ENCODE measurements around the gene SH3D19.
"Not testable (repeated sequence)": the region's sequence is repeated elsewhere in the genome, so short reads cannot be mapped to it uniquely, and the experiment has no call there.

The SH3D19 gene

DNA sequence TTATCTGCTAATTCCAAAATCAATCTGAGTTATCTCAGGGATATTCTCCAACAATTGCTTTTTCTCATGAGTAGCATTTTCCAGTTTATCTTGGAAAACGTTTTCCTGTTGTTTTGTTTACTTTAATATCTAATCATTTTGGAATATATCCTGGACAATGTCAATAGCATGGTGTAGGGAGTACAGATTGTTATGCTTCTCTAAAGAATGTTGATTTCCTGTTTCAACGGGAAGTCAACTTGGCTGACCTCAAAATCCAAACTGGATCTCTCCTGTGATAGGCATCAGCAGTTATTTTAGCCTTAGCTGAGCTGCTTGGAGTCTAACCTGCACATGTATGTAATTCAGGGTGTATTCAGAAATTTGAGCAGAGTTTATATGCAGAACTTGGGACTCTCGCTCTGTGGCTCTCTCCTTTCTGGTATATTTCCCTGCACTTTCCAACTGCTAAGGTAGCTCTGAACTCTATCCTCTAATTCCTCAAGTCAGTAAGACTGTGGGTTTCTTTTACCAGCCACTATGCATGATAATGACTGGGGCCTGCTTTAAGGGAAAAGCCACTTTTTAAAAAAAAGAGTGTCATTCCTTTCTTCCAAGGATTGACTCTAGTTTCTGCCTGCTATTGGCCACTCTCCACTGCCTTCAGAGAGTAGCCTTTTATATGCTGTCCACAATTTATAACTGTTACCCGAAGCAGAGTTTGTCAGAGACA is 40.7 kb downstream of the SH3D19 start:
- Histone ChIP-seq H2AK5ac (ENCODE audit: low read length) (no peak overlapping the region), H3K18ac (ENCODE audit: low read length) (no peak overlapping the region), H3K9ac (ENCODE audit: low read length) (peak overlapping the region; percentile 9), H4K8ac (ENCODE audit: low read depth, low read length) (no peak overlapping the region), H2BK5ac (ENCODE audit: low read length) (peak overlapping the region; percentile 61), H4K5ac (ENCODE audit: low read length) (no peak overlapping the region), H3K4me2 (ENCODE audit: low read length) (no peak overlapping the region), H3K23ac (ENCODE audit: low read length) (no peak overlapping the region), H2BK120ac (ENCODE audit: low read depth, low read length) (no peak overlapping the region), H3K27me3 (ENCODE audit: insufficient read depth, low read length, poor library complexity) (no peaks in the 10 kb centered on the region), H3K56ac (ENCODE audit: low read length) (peak overlapping the region; percentile 44), H3K36me3 (ENCODE audit: control insufficient read depth, insufficient read depth, low read length) (no peaks in the 10 kb centered on the region), H3K4ac (ENCODE audit: low read depth, low read length) (no peak overlapping the region), H3K4me3 (ENCODE audit: low read length) (no peak overlapping the region), H3K79me2 (ENCODE audit: control insufficient read depth, insufficient read depth, low read length) (peaks cover 15% of the 10 kb centered on the region), H3K4me1 (ENCODE audit: control insufficient read depth, low read depth, low read length) (peaks cover 3% of the 10 kb centered on the region), H2BK15ac (replicated peaks; ENCODE audit: low read depth) (no peak overlapping the region), H3K79me1 (ENCODE audit: low read length) (peaks cover 3% of the 10 kb centered on the region), H3K27ac (ENCODE audit: low read depth, low read length) (peak overlapping the region; percentile 17)
- DNase-seq = peak; percentile 58
- WGBS (ENCODE audit: extremely low coverage, insufficient coverage, low lambda C conversion rate) = no CpG with 5 or more reads among the region's 4 CpGs

DNA sequence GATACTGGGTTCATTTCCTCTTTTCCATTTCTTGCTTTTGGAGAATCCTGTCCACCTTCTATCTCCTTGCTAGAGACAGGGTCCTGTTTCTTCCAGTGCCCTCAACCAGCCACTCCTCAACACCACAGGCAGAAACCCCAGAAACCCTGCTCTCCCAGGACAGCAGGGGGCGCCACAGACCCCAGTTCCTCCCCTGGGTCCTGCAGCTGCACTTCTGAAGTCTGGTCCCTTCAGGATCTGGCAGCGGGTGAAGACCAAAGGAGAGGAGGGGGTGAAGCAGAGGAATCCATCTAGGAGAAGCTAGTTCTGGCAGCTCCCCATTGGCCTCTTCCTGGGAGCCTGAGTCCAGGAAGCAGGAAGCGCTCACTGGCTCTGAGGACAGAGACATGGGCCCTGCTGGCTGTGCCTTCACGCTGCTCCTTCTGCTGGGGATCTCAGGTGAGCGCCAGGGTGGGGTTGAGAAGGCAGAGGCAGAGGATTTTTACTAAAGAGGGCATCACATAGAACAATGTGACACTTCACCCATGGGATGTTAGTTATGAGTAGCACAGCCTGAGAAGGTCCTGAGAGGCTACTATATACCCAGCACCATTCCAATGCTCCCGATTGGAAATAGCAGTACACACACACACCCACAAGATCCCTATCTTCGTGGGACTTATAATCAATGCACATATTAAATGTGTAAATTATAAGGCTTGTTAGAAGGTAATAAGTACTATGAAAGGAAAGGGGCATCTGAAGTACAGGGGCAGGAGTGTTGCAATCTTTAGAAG is 48.4 kb downstream of the SH3D19 start, which contains the start of gene PRSS48:
TSS of gene PRSS48 (plus strand) at position 375 of the 776 bp plus-strand sequence. CDS start at position 387, 12 bp downstream.
- H3K27me3 ChIP-seq (ENCODE audit: insufficient read depth, low read length, poor library complexity) = no peaks in the 10 kb centered on the region
- no peak within 1 kb of the TSS for H2BK120ac ChIP-seq (ENCODE audit: low read depth, low read length)
- no peak within 1 kb of the TSS for H3K27ac ChIP-seq (ENCODE audit: low read depth, low read length)
- no peak within 1 kb of the TSS for H3K4ac ChIP-seq (ENCODE audit: low read depth, low read length)
- no peak within 1 kb of the TSS for H3K18ac ChIP-seq (ENCODE audit: low read length)
- no peak within 1 kb of the TSS for H4K8ac ChIP-seq (ENCODE audit: low read depth, low read length)
- H3K4me3 ChIP-seq (ENCODE audit: low read length) = no peak within 1 kb of the TSS
- peaks cover 17% of the 10 kb centered on the region for H3K79me2 ChIP-seq (ENCODE audit: control insufficient read depth, insufficient read depth, low read length)
- peaks cover 6% of the 10 kb centered on the region for H3K79me1 ChIP-seq (ENCODE audit: low read length)
- no peak within 1 kb of the TSS for H2BK15ac ChIP-seq (replicated peaks; ENCODE audit: low read depth)
- DNase-seq = peak; percentile 95
- H3K36me3 ChIP-seq (ENCODE audit: control insufficient read depth, insufficient read depth, low read length) = no peaks in the 10 kb centered on the region
- no CpG with 5 or more reads among the region's 7 CpGs for WGBS (ENCODE audit: extremely low coverage, insufficient coverage, low lambda C conversion rate)
- H2AK5ac ChIP-seq (ENCODE audit: low read length) = no peak within 1 kb of the TSS
- H4K5ac ChIP-seq (ENCODE audit: low read length) = no peak within 1 kb of the TSS
- no peak within 1 kb of the TSS for H3K56ac ChIP-seq (ENCODE audit: low read length)
- H3K4me2 ChIP-seq (ENCODE audit: low read length) = no peak within 1 kb of the TSS
- no peak within 1 kb of the TSS for H3K9ac ChIP-seq (ENCODE audit: low read length)
- no peak within 1 kb of the TSS for H3K23ac ChIP-seq (ENCODE audit: low read length)
- no peaks in the 10 kb centered on the region for H3K4me1 ChIP-seq (ENCODE audit: control insufficient read depth, low read depth, low read length)
- no peak within 1 kb of the TSS for H2BK5ac ChIP-seq (ENCODE audit: low read length)

DNA sequence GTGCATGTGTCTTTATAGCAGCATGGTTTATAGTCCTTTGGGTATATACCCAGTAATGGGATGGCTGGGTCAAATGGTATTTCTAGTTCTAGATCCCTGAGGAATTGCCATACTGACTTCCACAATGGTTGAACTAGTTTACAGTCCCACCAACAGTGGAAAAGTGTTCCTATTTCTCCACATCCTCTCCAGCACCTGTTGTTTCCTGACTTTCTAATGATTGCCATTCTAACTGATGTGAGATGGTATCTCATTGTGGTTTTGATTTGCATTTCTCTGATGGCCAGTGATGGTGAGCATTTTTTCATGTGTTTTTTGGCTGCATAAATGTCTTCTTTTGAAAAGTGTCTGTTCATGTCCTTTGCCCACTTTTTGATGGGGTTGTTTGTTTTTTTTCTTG is 56.5 kb downstream of the SH3D19 start:
- H3K4me2 ChIP-seq (ENCODE audit: low read length); H2AK5ac ChIP-seq (ENCODE audit: low read length); DNase-seq; H3K56ac ChIP-seq (ENCODE audit: low read length); H3K23ac ChIP-seq (ENCODE audit: low read length); H2BK5ac ChIP-seq (ENCODE audit: low read length); H3K18ac ChIP-seq (ENCODE audit: low read length); H3K79me2 ChIP-seq (ENCODE audit: control insufficient read depth, insufficient read depth, low read length); H3K27me3 ChIP-seq (ENCODE audit: insufficient read depth, low read length, poor library complexity); H3K4me3 ChIP-seq (ENCODE audit: low read length); H2BK120ac ChIP-seq (ENCODE audit: low read depth, low read length); H3K79me1 ChIP-seq (ENCODE audit: low read length); H3K27ac ChIP-seq (ENCODE audit: low read depth, low read length); H2BK15ac ChIP-seq (replicated peaks; ENCODE audit: low read depth); H4K5ac ChIP-seq (ENCODE audit: low read length); H4K8ac ChIP-seq (ENCODE audit: low read depth, low read length); H3K4ac ChIP-seq (ENCODE audit: low read depth, low read length); H3K4me1 ChIP-seq (ENCODE audit: control insufficient read depth, low read depth, low read length); H3K9ac ChIP-seq (ENCODE audit: low read length); H3K36me3 ChIP-seq (ENCODE audit: control insufficient read depth, insufficient read depth, low read length): not testable (repeated sequence)

DNA sequence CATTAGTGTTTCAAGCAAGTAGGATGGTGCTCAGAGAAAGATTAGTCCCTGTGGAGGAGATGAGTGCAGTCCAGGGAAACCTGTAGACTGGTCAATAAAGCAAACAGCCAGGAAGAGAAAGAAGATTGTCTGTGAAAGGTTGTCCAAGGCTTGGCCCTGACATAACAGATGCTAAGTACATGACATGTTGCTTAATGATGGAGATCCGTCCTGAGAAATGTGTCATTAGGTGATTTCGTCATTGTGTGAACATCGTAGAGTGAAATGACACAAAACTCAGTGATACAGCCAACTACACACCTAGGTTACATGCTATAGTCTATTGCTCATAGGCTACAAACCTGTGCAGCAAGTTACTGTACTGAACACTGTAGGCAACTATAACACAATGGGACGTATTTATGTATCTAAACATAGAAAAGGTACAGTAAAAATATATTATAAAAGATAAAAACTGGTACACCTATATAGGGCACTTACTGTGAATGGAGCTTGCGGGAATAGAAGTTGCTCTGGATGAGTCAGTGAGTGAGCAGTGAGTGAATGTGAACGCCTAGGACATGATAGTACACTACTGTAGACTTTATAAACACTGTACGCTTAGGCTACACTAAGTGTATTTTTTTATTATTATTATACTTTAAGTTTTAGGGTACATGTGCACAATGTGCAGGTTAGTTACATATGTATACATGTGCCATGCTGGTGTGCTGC is 57.4 kb downstream of the SH3D19 start:
- no peak for DNase-seq
- WGBS (ENCODE audit: extremely low coverage, insufficient coverage, low lambda C conversion rate) = no CpG with 5 or more reads among the region's 7 CpGs
- Histone ChIP-seq H4K5ac (ENCODE audit: low read length) (no peak overlapping the region), H3K23ac (ENCODE audit: low read length) (no peak overlapping the region), H4K8ac (ENCODE audit: low read depth, low read length) (no peak overlapping the region), H3K4ac (ENCODE audit: low read depth, low read length) (no peak overlapping the region), H3K79me2 (ENCODE audit: control insufficient read depth, insufficient read depth, low read length) (no peaks in the 10 kb centered on the region), H3K18ac (ENCODE audit: low read length) (no peak overlapping the region), H3K36me3 (ENCODE audit: control insufficient read depth, insufficient read depth, low read length) (no peaks in the 10 kb centered on the region), H2BK15ac (replicated peaks; ENCODE audit: low read depth) (no peak overlapping the region), H3K4me3 (ENCODE audit: low read length) (no peak overlapping the region), H3K4me2 (ENCODE audit: low read length) (no peak overlapping the region), H3K9ac (ENCODE audit: low read length) (no peak overlapping the region), H3K79me1 (ENCODE audit: low read length) (peaks cover 7% of the 10 kb centered on the region), H3K27ac (ENCODE audit: low read depth, low read length) (no peak overlapping the region), H3K56ac (ENCODE audit: low read length) (no peak overlapping the region), H2AK5ac (ENCODE audit: low read length) (no peak overlapping the region), H2BK5ac (ENCODE audit: low read length) (no peak overlapping the region), H3K27me3 (ENCODE audit: insufficient read depth, low read length, poor library complexity) (no peaks in the 10 kb centered on the region), H3K4me1 (ENCODE audit: control insufficient read depth, low read depth, low read length) (no peaks in the 10 kb centered on the region), H2BK120ac (ENCODE audit: low read depth, low read length) (no peak overlapping the region)

DNA sequence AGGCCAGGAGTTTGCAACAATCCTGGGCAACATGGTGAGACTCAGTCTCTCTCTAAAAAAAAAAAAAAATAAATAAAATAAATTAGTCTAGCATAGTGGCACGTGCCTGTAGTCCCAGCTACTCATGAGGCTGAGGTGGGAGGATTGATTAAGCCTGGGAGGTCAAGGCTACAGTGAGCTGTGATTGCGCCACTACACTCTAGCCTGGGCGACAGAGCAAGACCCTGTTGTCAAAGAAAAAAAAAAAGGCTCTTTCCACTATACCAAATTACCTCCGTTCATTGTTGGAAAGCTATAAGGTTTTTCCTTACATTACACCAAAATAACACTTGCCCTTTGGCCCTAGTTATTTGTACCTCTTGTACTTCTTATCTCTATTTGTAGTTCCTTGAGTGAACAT is 58.3 kb downstream of the SH3D19 start:
- H3K4me2 ChIP-seq (ENCODE audit: low read length) = no peak overlapping the region
- no peak overlapping the region for H4K5ac ChIP-seq (ENCODE audit: low read length)
- H4K8ac ChIP-seq (ENCODE audit: low read depth, low read length) = no peak overlapping the region
- WGBS (ENCODE audit: extremely low coverage, insufficient coverage, low lambda C conversion rate) = no CpG with 5 or more reads among the region's 4 CpGs
- H2BK120ac ChIP-seq (ENCODE audit: low read depth, low read length) = no peak overlapping the region
- no peak overlapping the region for H2AK5ac ChIP-seq (ENCODE audit: low read length)
- H2BK15ac ChIP-seq (replicated peaks; ENCODE audit: low read depth) = no peak overlapping the region
- no peaks in the 10 kb centered on the region for H3K4me1 ChIP-seq (ENCODE audit: control insufficient read depth, low read depth, low read length)
- H3K79me1 ChIP-seq (ENCODE audit: low read length) = peaks cover 7% of the 10 kb centered on the region
- H3K4me3 ChIP-seq (ENCODE audit: low read length) = no peak overlapping the region
- H3K23ac ChIP-seq (ENCODE audit: low read length) = no peak overlapping the region
- no peak overlapping the region for H3K27ac ChIP-seq (ENCODE audit: low read depth, low read length)
- H3K56ac ChIP-seq (ENCODE audit: low read length) = no peak overlapping the region
- no peak overlapping the region for H3K18ac ChIP-seq (ENCODE audit: low read length)
- no peak overlapping the region for H3K4ac ChIP-seq (ENCODE audit: low read depth, low read length)
- H3K79me2 ChIP-seq (ENCODE audit: control insufficient read depth, insufficient read depth, low read length) = no peaks in the 10 kb centered on the region
- no peaks in the 10 kb centered on the region for H3K36me3 ChIP-seq (ENCODE audit: control insufficient read depth, insufficient read depth, low read length)
- H3K9ac ChIP-seq (ENCODE audit: low read length) = no peak overlapping the region
- no peak for DNase-seq
- H2BK5ac ChIP-seq (ENCODE audit: low read length) = no peak overlapping the region
- H3K27me3 ChIP-seq (ENCODE audit: insufficient read depth, low read length, poor library complexity) = no peaks in the 10 kb centered on the region
